Kidney (tissue), 14 donors: ENCODE results near the gene RHBDF2. TPM values are rescaled to one million over a fixed set of nuclear protein-coding genes. Genes with fewer than 3 reads are reported as not detected.

Experiments
- DNase-seq, 5 donors: peaks; one replicate each; pipeline ENCODE4 v3.0.0-alpha.2; 2013 to 2020
- FAIRE-seq: peaks from 2 replicates; lab custom pipeline; 2012; peaks lifted over from hg19 to GRCh38; lab: Jason Lieb, UNC
- H3K27ac ChIP-seq, 2 donors: one replicate each; pipeline ENCODE4 v1.7.0; 2013; ENCODE audit warnings: low read depth in 2 of 2, low read length in 2 of 2, inconsistent platforms in 1 of 2
- H3K27me3 ChIP-seq: one replicate; pipeline ENCODE4 v1.7.1; 2013; ENCODE audit warnings: low read length, inconsistent platforms; ENCODE audit not compliant: control insufficient read depth, insufficient read depth
- H3K36me3 ChIP-seq, 3 donors: one replicate each; pipeline versions ENCODE4 v1.7.0 to v1.7.1; 2013; ENCODE audit warnings: low read length in 3 of 3, control low read depth in 1 of 3, inconsistent platforms in 1 of 3; ENCODE audit not compliant: insufficient read depth in 3 of 3, control insufficient read depth in 2 of 3
- H3K4me1 ChIP-seq, 3 donors: one replicate each; pipeline versions ENCODE4 v1.7.0 to v1.7.1; 2013; ENCODE audit warnings: low read length in 3 of 3, inconsistent platforms in 1 of 3, low read depth in 1 of 3; ENCODE audit not compliant: control insufficient read depth in 2 of 3, insufficient read depth in 2 of 3
- H3K4me3 ChIP-seq, 3 donors: one replicate each; pipeline versions ENCODE4 v1.7.0 to v1.8.1; 2013; ENCODE audit warnings: low read length in 3 of 3, control low read depth in 1 of 3, inconsistent platforms in 1 of 3
- H3K9ac ChIP-seq, 3 donors: one replicate each; pipeline versions ENCODE4 v1.7.0 to v1.7.1; 2013; ENCODE audit warnings: low read length in 3 of 3, control low read depth in 1 of 3, inconsistent platforms in 1 of 3
- H3K9me3 ChIP-seq, 3 donors: one replicate each; pipeline versions ENCODE4 v1.7.0 to v1.7.1; 2013; ENCODE audit warnings: low read length in 3 of 3, control low read depth in 1 of 3, inconsistent platforms in 1 of 3; ENCODE audit not compliant: control insufficient read depth in 2 of 3, insufficient read depth in 1 of 3
- CTCF ChIP-seq: IDR thresholded peaks from 3 replicates; pipeline ENCODE4 v1.5.1; 2012; ENCODE audit warnings: mild to moderate bottlenecking, moderate library complexity, borderline replicate concordance; ENCODE audit not compliant: insufficient read depth; ENCODE audit errors: extremely low read depth
- intact Hi-C: fragments of 100-400 bp; cut with DNase I; formaldehyde crosslinking; loops from one replicate; pipeline ENCODE4 v1.11.1; 2022
- polyA plus RNA-seq: library from polyadenylated mRNA; stranded (reverse); fragments of 350-450 nt; fragmentation: Illumina TruSeq; extraction: RNeasy Lipid Tissue Mini Kit (QIAGEN cat#74804); gene quantifications from one replicate; pipeline ENCODE4 v1.2.3, GENCODE V29; 2014; ENCODE audit warnings: low read depth, low replicate concordance; ENCODE audit not compliant: insufficient read depth
- total RNA-seq: library from RNA; stranded (reverse); fragmentation: NEBNext Ultra II Directional; extraction: Animal tissue kit (Norgen Biotek cat#: 25700); gene quantifications from one replicate; pipeline ENCODE4 v1.2.1, GENCODE V29; 2021
- donor health status: control.
- donor health status: control.
- donor health status: control.
- donor health status: control.
- donor health status: control.
- donor health status: DM: yes; HTN: yes; CAD: no.
- donor health status: Normal renal cell carcinoma (clear cell type).

The RHBDF2 gene
- total and polyA plus RNA-seq, 2 donors from 2014 or later: 6.8 to 58.6 TPM

DNA sequence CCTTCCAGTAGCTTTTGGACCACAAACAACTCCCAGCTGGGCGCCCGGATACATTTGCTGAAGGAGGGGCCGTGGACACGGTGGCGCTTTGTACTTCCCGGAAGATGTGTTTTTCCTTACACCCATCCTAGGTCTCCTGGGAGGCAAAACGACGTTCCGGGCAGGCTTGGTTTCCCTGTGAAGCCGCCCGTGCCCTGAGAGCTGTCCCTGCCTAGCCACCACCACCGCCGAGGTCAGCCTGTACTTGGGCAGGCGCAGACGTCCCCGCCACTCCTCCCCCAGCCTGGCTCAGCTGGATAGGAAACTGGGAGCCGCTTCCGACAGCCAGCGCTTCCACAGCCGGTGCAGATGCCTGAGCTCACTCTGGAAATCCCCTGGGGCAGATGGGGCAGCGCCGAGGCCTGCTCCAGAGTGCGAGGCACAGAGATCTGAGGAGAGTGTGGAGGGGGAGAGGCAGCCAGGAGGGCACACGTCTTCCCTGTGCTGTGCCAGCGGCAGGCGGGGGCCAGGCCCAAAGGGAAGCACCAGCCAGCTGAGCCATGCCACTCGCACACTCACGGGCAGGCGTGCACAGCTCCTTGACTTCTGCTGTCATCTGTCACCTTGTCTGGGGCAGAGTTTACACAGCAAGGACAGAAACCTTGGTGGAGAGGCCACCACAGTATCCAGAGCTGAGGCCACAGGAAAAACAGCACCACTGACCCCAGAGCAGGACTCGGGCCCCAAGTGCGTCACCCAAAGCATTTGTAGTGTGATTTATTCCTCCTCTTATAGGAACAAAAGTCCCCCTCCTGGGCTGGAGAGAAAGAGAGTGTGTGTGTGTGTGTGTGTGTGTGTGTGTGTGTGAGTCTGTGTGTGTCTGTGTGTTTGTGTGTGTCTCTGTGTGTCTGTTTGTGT, 3.0 kb downstream of the RHBDF2 start:
- no peak for TF ChIP-seq CTCF
- peak; percentile 79 to 96 (median 85) for DNase-seq
- intact Hi-C loops: no loop called here
- Histone ChIP-seq H3K4me3 (peak overlapping the region in 1 of 3 donors; percentile 23), H3K36me3 (no peaks in the 10 kb centered on the region), H3K9me3 (no peaks in the 10 kb centered on the region), H3K4me1 (peaks cover 0 to 45% (median 21%) of the 10 kb centered on the region in 3 donors), H3K9ac (peak overlapping the region in 1 of 3 donors; percentile 53), H3K27ac (peak overlapping the region; percentile 62 to 89), H3K27me3 (no peaks in the 10 kb centered on the region)
- no peak for FAIRE-seq

DNA sequence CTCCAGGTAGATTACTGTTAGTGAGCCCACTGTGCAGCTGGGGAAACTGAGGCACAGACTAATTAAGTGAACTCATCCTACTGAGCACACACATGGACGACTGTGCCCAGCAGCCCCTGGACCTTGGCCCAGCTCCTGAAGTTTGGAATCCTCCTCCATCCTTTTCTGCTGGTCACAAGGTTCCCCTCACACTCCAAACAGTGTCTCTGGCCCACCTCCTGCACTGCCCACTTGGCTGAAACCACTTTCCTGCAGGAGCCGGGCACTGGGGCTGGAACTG, 3.6 kb downstream of the RHBDF2 start:
- Histone ChIP-seq H3K36me3 (no peaks in the 10 kb centered on the region), H3K4me1 (peaks cover 0 to 49% (median 24%) of the 10 kb centered on the region in 3 donors), H3K27ac (peak overlapping the region; percentile 62 to 89), H3K27me3 (no peaks in the 10 kb centered on the region), H3K9ac (peak overlapping the region in 1 of 3 donors; percentile 53), H3K9me3 (no peaks in the 10 kb centered on the region), H3K4me3 (no peak overlapping the region)
- no peak for DNase-seq
- TF ChIP-seq CTCF: no peak
- intact Hi-C loops: no loop called here
- no peak for FAIRE-seq

- FAIRE-seq: no peak
- Histone ChIP-seq H3K9ac (no peak overlapping the region), H3K27me3 (no peaks in the 10 kb centered on the region), H3K27ac (no peak overlapping the region), H3K9me3 (no peaks in the 10 kb centered on the region), H3K4me3 (no peak overlapping the region), H3K4me1 (peaks cover 0 to 45% (median 24%) of the 10 kb centered on the region in 3 donors), H3K36me3 (no peaks in the 10 kb centered on the region)
- intact Hi-C loops: no loop called here
- no peak for DNase-seq
- no peak for TF ChIP-seq CTCF
These were observed 4.8 kb downstream of the RHBDF2 start for GRCh38 chr17:76496464-76496863.
